GM12875 (cell line): ENCODE results near the gene ZNHIT3.
"Not testable (repeated sequence)": the region's sequence is repeated elsewhere in the genome, so short reads cannot be mapped to it uniquely, and the experiment has no call there.

ENCODE experiments used
- H3K4me3 ChIP-seq: one replicate; pipeline ENCODE4 v1.5.1; 2011; ENCODE audit warnings: low read depth, low read length, control low read depth
- TF ChIP-seq, protein P1 (sequence below): IDR thresholded peaks from 2 replicates; pipeline ENCODE4 v1.5.1; 2011; ENCODE audit warnings: low read depth, mild to moderate bottlenecking, control low read depth, inconsistent platforms, low read length, moderate library complexity, borderline replicate concordance; ENCODE audit not compliant: insufficient read depth

Gene ZNHIT3

DNA sequence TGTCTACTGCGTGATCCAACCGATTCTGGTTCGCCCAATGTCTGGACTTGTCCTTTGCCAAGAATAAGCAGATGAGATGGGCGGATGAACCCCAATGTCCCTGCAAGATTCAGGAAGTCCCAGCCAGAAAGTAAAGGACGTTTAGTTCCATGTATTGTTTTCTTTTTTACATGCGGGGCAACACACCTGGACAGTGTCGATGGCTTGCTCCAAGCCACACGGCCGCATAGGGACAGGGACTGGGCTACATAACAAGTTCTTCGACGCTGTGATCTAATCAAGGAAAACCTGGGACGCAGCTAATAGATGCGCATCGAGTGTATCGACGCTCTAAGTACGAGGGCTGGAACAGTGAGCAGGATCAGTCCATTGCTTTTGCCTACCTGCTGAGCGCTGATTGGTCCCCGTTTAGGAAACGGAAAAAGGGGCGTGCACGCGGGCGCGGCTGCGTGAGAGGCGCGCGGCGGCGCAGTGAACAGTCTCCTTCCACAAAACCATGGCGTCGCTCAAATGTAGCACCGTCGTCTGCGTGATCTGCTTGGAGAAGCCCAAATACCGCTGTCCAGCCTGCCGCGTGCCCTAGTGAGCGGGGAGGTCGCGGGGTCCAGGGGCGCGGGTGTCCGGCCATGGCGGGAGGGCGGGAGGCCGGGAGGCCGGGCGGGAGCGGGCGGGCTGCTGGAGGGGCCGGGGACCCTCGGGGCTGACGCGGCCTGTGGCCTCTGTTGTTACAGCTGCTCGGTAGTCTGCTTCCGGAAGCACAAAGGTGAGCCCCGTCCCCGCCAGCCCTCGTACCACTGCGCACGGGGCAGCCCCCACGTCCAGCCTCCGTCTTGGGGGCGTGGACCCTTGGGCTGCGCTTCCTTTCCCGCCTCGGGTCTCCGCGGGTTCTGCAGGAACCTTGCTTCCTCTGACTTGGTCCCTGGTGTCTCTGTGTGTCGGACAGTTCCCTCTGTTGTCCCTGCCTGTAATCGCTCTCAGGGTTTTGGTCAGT lies at the start of gene ZNHIT3:
Gene ZNHIT3 (plus strand): TSS at position 478 of the 991 bp plus-strand sequence. CDS start 19 bp downstream, at position 497.
- H3K4me3 ChIP-seq = peak within 1 kb of the TSS; percentile 93
- TF ChIP-seq, protein P1, sequence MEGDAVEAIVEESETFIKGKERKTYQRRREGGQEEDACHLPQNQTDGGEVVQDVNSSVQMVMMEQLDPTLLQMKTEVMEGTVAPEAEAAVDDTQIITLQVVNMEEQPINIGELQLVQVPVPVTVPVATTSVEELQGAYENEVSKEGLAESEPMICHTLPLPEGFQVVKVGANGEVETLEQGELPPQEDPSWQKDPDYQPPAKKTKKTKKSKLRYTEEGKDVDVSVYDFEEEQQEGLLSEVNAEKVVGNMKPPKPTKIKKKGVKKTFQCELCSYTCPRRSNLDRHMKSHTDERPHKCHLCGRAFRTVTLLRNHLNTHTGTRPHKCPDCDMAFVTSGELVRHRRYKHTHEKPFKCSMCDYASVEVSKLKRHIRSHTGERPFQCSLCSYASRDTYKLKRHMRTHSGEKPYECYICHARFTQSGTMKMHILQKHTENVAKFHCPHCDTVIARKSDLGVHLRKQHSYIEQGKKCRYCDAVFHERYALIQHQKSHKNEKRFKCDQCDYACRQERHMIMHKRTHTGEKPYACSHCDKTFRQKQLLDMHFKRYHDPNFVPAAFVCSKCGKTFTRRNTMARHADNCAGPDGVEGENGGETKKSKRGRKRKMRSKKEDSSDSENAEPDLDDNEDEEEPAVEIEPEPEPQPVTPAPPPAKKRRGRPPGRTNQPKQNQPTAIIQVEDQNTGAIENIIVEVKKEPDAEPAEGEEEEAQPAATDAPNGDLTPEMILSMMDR = no peak

GRCh38 chr17:36441792-36442191 lies 44.7 kb upstream of the ZNHIT3 start:
- H3K4me3 ChIP-seq = not testable (repeated sequence)

- TF ChIP-seq, protein P1 = no peak
- no peak overlapping the region for H3K4me3 ChIP-seq
Measured at GRCh38 chr17:36443777-36444176, 42.7 kb upstream of the ZNHIT3 start.

GRCh38 chr17:36449997-36450396 lies 36.5 kb upstream of the ZNHIT3 start:
- not testable (repeated sequence) for H3K4me3 ChIP-seq

DNA sequence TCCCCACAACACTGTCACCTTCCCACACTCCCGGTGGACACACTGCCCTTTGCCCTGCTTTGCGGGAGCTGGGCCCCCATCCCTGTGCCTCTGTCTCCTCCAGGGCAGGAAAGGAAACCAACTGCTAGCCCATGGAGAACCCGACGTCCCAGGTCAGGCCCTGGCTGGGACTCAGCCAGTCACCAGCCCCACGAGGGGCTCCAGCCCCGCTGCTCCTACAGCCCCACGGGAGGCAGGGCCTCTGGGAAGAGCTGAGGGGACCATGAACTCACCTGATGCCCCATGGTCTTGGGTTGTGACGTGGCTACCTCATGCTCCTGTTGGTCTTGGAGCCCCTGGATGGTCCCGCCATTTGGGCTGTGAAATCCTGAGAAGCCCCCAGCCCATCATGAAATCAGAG lies 33.6 kb upstream of the ZNHIT3 start:
- not testable (repeated sequence) for H3K4me3 ChIP-seq

GRCh38 chr17:36457701-36458100 lies 28.8 kb upstream of the ZNHIT3 start:
- not testable (repeated sequence) for H3K4me3 ChIP-seq

DNA sequence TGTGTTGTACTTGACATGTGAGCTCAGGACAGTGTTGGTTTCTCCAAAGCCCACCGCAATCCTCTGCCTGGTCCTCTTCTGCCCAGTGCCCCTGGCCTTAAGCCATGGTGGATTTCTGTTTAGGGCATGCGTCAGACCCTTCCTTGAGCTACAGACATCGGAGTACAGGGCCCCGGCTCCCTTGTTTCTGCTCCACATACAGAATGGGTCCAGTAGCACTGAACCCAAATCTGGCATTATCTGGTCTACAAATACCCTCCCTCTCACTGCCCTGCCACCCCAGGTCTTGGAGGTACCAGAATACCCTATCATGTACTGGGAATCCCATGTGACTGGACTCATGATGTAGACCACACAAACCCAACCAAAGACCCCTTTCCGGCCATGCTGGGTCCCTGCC lies 27.4 kb upstream of the ZNHIT3 start:
- H3K4me3 ChIP-seq = no peak overlapping the region
- TF ChIP-seq, protein P1 = no peak

DNA sequence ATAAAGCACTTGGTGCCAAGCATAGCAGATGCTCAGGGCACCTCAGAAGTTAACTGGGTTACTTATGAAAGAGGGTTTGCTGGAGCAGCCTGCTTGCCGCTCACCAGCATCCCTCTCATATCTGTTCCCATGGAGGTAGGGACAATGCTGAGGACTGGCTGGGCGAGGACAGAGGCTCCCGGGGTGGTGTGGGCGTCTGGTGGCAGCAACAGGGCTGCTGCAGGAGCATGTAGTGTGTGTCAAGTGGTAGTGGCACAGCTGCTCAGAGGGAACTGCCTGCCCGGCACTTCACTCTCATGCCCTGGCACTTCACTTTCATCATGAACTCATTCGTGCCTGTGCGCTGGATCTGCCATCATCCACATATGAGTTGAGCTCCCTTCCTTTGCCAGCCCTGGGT lies 26.9 kb upstream of the ZNHIT3 start:
- no peak overlapping the region for H3K4me3 ChIP-seq
- TF ChIP-seq, protein P1 = no peak

- H3K4me3 ChIP-seq = no peak overlapping the region
- TF ChIP-seq, protein P1 = no peak
Measured at GRCh38 chr17:36460265-36460937, 26.1 kb upstream of the ZNHIT3 start.
